ENCODE measurements around the gene GMFB. TPM values are rescaled to one million over a fixed set of nuclear protein-coding genes. Genes with fewer than 3 reads are reported as not detected.
"Not testable (repeated sequence)": the region's sequence is repeated elsewhere in the genome, so short reads cannot be mapped to it uniquely, and the experiment has no call there.

The GMFB gene
- total and polyA plus RNA-seq, 4 experiments from 2014 or later = 19.1 to 36.4 (median 25.6) TPM

DNA sequence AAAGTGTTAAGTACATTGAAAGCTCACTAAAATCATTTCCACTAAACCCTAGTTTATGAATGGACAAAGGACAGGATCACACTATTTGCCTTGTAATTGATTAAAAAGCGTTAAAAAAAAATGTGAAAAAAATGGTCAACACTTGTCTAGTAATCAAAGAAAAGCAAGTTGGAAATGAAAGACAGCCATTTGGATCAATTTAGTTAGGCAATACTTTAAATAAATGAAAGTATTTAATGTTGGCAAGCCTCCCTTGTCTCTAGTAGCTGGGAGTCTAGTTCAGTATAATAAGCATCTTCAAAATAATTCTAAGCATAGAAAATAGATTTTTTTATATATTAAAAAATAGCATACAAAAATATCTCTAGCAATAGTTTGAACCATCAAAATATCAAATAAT is 33.4 kb downstream of the GMFB start:
- H3K27me3 ChIP-seq (ENCODE audit: insufficient read depth, low read length) = no peaks in the 10 kb centered on the region
- ChIA-PET CTCF (ENCODE audit: partially characterized antibody) (interaction anchor here (0.7 kb wide), 1 partner anchor 60 kb away, joined by 4 read pairs; no protein-coding TSS in a partner anchor), POLR2A (ENCODE audit: partially characterized antibody) (interaction anchor here (0.7 kb wide), 1 partner anchor 1180 kb away, joined by 3 read pairs; no protein-coding TSS in a partner anchor)
- intact Hi-C loops (cut with micrococcal nuclease) = no loop called here
- H3K9me3 ChIP-seq (ENCODE audit: control insufficient read depth in 1 of 2, low read length in 2 of 2) = no peaks in the 10 kb centered on the region
- H3K36me3 ChIP-seq (ENCODE audit: insufficient read depth, low read length) = no peaks in the 10 kb centered on the region
- no peak for DNase-seq
- no peak overlapping the region for H3K27ac Mint-ChIP-seq
- no peak overlapping the region for H3K4me3 Mint-ChIP-seq
- H3K4me3 ChIP-seq (ENCODE audit: low read length in 2 of 2) = no peak overlapping the region
- H3K4me1 Mint-ChIP-seq = no peaks in the 10 kb centered on the region
- no peaks in the 10 kb centered on the region for H3K4me1 ChIP-seq (ENCODE audit: insufficient read depth, low read length)
- no peaks in the 10 kb centered on the region for H3K36me3 Mint-ChIP-seq
- H3K27me3 Mint-ChIP-seq = no peaks in the 10 kb centered on the region
- peaks cover 0 to 8% (median 2%) of the 10 kb centered on the region in 8 donors for H3K9me3 Mint-ChIP-seq
- H3K27ac ChIP-seq (ENCODE audit: low read depth, low read length) = no peak overlapping the region

DNA sequence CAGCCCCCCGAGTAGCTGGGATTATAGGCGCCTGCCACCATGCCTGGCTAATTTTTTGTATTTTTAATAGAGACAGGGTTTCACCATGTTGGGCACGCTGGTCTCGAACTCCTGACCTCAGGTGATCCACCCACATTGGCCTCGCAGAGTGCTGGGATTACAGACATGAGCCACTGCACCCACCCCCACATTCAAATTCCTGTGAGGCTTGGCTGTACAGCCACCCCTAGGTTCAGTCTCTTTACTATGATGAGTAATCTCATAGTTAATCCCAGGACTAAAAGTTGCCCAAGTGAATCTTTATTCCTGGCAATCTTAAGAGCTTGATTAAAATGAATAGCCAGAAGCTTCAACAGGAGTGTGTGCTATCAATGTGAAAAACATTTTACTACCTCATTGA is 34.8 kb downstream of the GMFB start:
- H3K9me3 ChIP-seq (ENCODE audit: control insufficient read depth in 1 of 2, low read length in 2 of 2); H3K27me3 Mint-ChIP-seq; H3K9me3 Mint-ChIP-seq; intact Hi-C loops (cut with micrococcal nuclease); H3K27me3 ChIP-seq (ENCODE audit: insufficient read depth, low read length); H3K4me1 Mint-ChIP-seq; H3K36me3 ChIP-seq (ENCODE audit: insufficient read depth, low read length); H3K4me1 ChIP-seq (ENCODE audit: insufficient read depth, low read length); DNase-seq; H3K27ac ChIP-seq (ENCODE audit: low read depth, low read length); H3K4me3 Mint-ChIP-seq; POLR2A ChIA-PET (ENCODE audit: partially characterized antibody); CTCF ChIA-PET (ENCODE audit: partially characterized antibody); H3K36me3 Mint-ChIP-seq; H3K4me3 ChIP-seq (ENCODE audit: low read length in 2 of 2); H3K27ac Mint-ChIP-seq: not testable (repeated sequence)

DNA sequence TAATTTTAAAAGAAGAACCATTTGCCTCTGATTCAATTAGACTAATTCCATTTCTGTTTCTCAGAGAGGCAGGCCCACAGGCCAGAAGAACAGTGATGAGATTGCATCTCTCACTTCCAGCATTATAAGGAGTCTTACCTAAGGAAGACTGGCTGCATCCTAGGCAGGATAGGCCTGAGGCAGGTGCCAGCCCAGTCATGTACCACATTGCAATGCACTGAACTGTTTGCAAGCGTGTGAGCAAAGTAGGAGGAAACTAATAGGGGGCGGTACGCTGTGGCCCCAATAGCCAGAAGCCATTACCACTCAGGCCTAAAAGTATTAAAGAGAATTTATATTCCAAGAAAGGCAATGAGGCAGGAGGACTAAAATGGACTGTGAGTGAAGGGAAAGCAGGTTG is 35.5 kb downstream of the GMFB start:
- H3K27me3 ChIP-seq (ENCODE audit: insufficient read depth, low read length) = no peaks in the 10 kb centered on the region
- Mint-ChIP-seq H3K27me3 (peaks cover 2 to 3% of the 10 kb centered on the region in 2 donors), H3K9me3 (no peaks in the 10 kb centered on the region), H3K27ac (no peak overlapping the region), H3K4me3 (no peak overlapping the region), H3K4me1 (no peaks in the 10 kb centered on the region), H3K36me3 (no peaks in the 10 kb centered on the region)
- no peaks in the 10 kb centered on the region for H3K36me3 ChIP-seq (ENCODE audit: insufficient read depth, low read length)
- no peaks in the 10 kb centered on the region for H3K4me1 ChIP-seq (ENCODE audit: insufficient read depth, low read length)
- CTCF ChIA-PET (ENCODE audit: partially characterized antibody) = no interaction called here
- H3K9me3 ChIP-seq (ENCODE audit: control insufficient read depth in 1 of 2, low read length in 2 of 2) = no peaks in the 10 kb centered on the region
- no peak for DNase-seq
- intact Hi-C loops (cut with micrococcal nuclease) = no loop called here
- POLR2A ChIA-PET (ENCODE audit: partially characterized antibody) = no interaction called here
- H3K4me3 ChIP-seq (ENCODE audit: low read length in 2 of 2) = no peak overlapping the region
- no peak overlapping the region for H3K27ac ChIP-seq (ENCODE audit: low read depth, low read length)

DNA sequence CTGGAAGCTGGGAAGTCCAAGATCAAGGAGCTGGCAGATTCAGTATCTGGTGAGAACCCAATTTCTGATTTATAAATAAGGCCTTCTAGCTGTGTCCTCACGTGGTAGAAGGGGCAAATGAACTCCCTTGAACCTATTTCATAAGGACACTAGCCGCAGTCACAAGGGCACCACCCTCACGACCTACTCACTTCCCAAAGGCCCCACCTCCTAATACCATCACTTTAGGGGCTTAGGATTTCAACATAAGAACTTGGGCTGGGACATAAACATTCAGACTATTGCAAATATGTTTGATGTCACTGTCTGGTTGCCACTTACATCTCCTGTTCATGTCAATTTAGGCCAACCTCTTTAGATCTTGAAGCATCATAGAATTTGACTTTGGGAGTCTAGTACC is 36.8 kb downstream of the GMFB start:
- Histone ChIP-seq H3K27me3 (ENCODE audit: insufficient read depth, low read length) (no peaks in the 10 kb centered on the region), H3K27ac (ENCODE audit: low read depth, low read length) (no peak overlapping the region), H3K9me3 (ENCODE audit: control insufficient read depth in 1 of 2, low read length in 2 of 2) (no peaks in the 10 kb centered on the region), H3K36me3 (ENCODE audit: insufficient read depth, low read length) (no peaks in the 10 kb centered on the region), H3K4me1 (ENCODE audit: insufficient read depth, low read length) (no peaks in the 10 kb centered on the region), H3K4me3 (ENCODE audit: low read length in 2 of 2) (no peak overlapping the region)
- DNase-seq = no peak
- no peak overlapping the region for H3K27ac Mint-ChIP-seq
- H3K27me3 Mint-ChIP-seq = peaks cover 2 to 3% of the 10 kb centered on the region in 2 donors
- ChIA-PET CTCF (ENCODE audit: partially characterized antibody) (no interaction called here), POLR2A (ENCODE audit: partially characterized antibody) (no interaction called here)
- intact Hi-C loops (cut with micrococcal nuclease) = no loop called here
- no peaks in the 10 kb centered on the region for H3K4me1 Mint-ChIP-seq
- no peak overlapping the region for H3K4me3 Mint-ChIP-seq
- H3K9me3 Mint-ChIP-seq = no peaks in the 10 kb centered on the region
- H3K36me3 Mint-ChIP-seq = no peaks in the 10 kb centered on the region

DNA sequence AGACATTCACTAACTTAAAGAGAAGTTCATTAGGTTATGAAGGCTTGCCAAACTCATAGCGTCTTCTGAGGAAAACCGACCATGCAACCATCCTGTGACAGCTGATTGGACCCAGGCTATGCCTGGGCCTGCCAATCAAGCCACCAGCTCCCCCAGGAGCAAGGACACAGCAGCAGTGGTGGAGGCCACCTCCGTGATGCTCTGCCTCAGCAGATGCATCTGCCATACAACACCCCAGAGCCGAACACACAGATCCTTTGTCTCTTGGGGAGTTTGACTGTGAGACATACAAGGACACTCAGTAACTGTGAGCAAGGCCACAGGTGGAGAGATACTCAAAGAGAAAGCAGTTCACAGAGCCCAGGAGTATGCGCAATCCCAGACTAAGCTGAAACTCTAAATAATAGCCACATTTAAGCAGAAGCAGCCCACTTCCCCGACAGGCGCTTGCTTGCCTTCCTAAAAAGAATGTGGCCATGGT is 37.6 kb downstream of the GMFB start:
- Mint-ChIP-seq H3K36me3 (no peaks in the 10 kb centered on the region), H3K4me1 (no peaks in the 10 kb centered on the region), H3K9me3 (no peaks in the 10 kb centered on the region), H3K27ac (no peak overlapping the region), H3K27me3 (peaks cover 3 to 5% of the 10 kb centered on the region in 2 donors), H3K4me3 (no peak overlapping the region)
- Histone ChIP-seq H3K36me3 (ENCODE audit: insufficient read depth, low read length) (no peaks in the 10 kb centered on the region), H3K4me1 (ENCODE audit: insufficient read depth, low read length) (no peaks in the 10 kb centered on the region), H3K27ac (ENCODE audit: low read depth, low read length) (no peak overlapping the region), H3K9me3 (ENCODE audit: control insufficient read depth in 1 of 2, low read length in 2 of 2) (no peaks in the 10 kb centered on the region), H3K4me3 (ENCODE audit: low read length in 2 of 2) (no peak overlapping the region), H3K27me3 (ENCODE audit: insufficient read depth, low read length) (no peaks in the 10 kb centered on the region)
- no peak for DNase-seq
- ChIA-PET CTCF (ENCODE audit: partially characterized antibody) (no interaction called here), POLR2A (ENCODE audit: partially characterized antibody) (interaction anchor here (0.5 kb wide), 1 partner anchor 39 kb away, joined by 3 read pairs; no protein-coding TSS in a partner anchor)
- intact Hi-C loops (cut with micrococcal nuclease) = no loop called here

DNA sequence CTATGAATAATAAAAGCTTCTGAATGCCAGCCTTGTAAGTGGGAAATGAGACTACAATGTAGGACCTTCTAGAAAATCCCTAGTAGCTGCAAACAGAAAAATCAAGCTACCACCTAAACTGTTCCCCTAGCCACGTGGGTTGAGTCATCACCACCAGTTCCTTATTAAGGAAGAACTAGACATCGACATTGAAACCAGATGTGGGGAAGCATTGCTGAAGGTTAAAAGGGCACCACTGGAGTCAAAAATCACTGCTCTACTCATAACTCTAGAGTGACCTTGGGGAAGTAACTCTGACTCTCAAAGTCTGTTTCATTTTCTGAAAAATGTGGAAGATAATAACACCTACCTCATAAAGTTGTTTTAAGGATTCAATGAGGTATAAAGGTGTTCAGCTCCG is 38.2 kb downstream of the GMFB start:
- H3K27me3 Mint-ChIP-seq = peaks cover 5 to 7% of the 10 kb centered on the region in 2 donors
- H3K4me1 Mint-ChIP-seq = no peaks in the 10 kb centered on the region
- H3K4me3 ChIP-seq (ENCODE audit: low read length in 2 of 2) = no peak overlapping the region
- H3K27me3 ChIP-seq (ENCODE audit: insufficient read depth, low read length) = no peaks in the 10 kb centered on the region
- POLR2A ChIA-PET (ENCODE audit: partially characterized antibody) = no interaction called here
- intact Hi-C loops (cut with micrococcal nuclease) = no loop called here
- no peak overlapping the region for H3K4me3 Mint-ChIP-seq
- H3K36me3 ChIP-seq (ENCODE audit: insufficient read depth, low read length) = no peaks in the 10 kb centered on the region
- H3K36me3 Mint-ChIP-seq = no peaks in the 10 kb centered on the region
- no peaks in the 10 kb centered on the region for H3K9me3 ChIP-seq (ENCODE audit: control insufficient read depth in 1 of 2, low read length in 2 of 2)
- H3K27ac ChIP-seq (ENCODE audit: low read depth, low read length) = no peak overlapping the region
- no peaks in the 10 kb centered on the region for H3K9me3 Mint-ChIP-seq
- CTCF ChIA-PET (ENCODE audit: partially characterized antibody) = interaction anchor here (1.4 kb wide), 1 partner anchor 9 kb away, joined by 3 read pairs; no protein-coding TSS in a partner anchor
- no peaks in the 10 kb centered on the region for H3K4me1 ChIP-seq (ENCODE audit: insufficient read depth, low read length)
- H3K27ac Mint-ChIP-seq = no peak overlapping the region
- DNase-seq = no peak

DNA sequence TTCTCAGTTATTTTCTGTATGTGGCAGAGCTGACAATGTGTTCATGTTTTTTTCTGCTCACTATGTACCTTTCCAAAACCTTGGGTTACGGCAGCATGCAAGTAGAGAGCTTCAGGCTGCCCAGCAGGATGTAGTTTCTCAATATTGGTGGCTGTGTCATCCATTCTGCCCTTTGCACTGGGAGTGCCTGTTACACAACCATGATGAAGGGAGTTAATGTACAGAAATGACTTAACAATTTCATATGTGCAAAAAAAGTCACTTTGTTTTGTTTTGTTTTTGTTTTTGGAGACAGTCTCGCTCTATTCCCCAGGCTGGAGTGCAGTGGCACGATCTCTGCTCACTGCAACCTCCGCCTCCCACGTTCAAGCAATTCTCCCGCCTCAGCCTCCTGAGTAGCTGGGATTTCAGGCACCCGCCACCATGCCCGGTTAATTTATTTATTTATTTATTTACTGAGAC is 41.5 kb downstream of the GMFB start:
- H3K27ac Mint-ChIP-seq = no peak overlapping the region
- H3K9me3 Mint-ChIP-seq = peaks cover 0 to 1% (median 0%) of the 10 kb centered on the region in 8 donors
- ChIA-PET CTCF (ENCODE audit: partially characterized antibody) (no interaction called here), POLR2A (ENCODE audit: partially characterized antibody) (interaction anchor here (1.0 kb wide), 1 partner anchor 41 kb away, joined by 3 read pairs; the partner anchor contains the start of gene GMFB)
- intact Hi-C loops (cut with micrococcal nuclease) = no loop called here
- no peaks in the 10 kb centered on the region for H3K36me3 ChIP-seq (ENCODE audit: insufficient read depth, low read length)
- H3K27ac ChIP-seq (ENCODE audit: low read depth, low read length) = no peak overlapping the region
- H3K36me3 Mint-ChIP-seq = no peaks in the 10 kb centered on the region
- H3K4me3 Mint-ChIP-seq = no peak overlapping the region
- peaks cover 0 to under 1% (median 0%) of the 10 kb centered on the region in 4 donors for H3K4me1 Mint-ChIP-seq
- DNase-seq = no peak
- no peak overlapping the region for H3K4me3 ChIP-seq (ENCODE audit: low read length in 2 of 2)
- H3K27me3 ChIP-seq (ENCODE audit: insufficient read depth, low read length) = no peaks in the 10 kb centered on the region
- H3K27me3 Mint-ChIP-seq = peaks cover 5 to 7% of the 10 kb centered on the region in 2 donors
- peaks cover under 1% of the 10 kb centered on the region for H3K4me1 ChIP-seq (ENCODE audit: insufficient read depth, low read length)
- H3K9me3 ChIP-seq (ENCODE audit: control insufficient read depth in 1 of 2, low read length in 2 of 2) = no peaks in the 10 kb centered on the region

Measured in CD4-positive, alpha-beta memory T cell (primary cell).